Measurements from ENCODE around the gene CDK11B.
"Not testable (repeated sequence)": the region's sequence is repeated elsewhere in the genome, so short reads cannot be mapped to it uniquely, and the experiment has no call there.

CDK11B gene

DNA sequence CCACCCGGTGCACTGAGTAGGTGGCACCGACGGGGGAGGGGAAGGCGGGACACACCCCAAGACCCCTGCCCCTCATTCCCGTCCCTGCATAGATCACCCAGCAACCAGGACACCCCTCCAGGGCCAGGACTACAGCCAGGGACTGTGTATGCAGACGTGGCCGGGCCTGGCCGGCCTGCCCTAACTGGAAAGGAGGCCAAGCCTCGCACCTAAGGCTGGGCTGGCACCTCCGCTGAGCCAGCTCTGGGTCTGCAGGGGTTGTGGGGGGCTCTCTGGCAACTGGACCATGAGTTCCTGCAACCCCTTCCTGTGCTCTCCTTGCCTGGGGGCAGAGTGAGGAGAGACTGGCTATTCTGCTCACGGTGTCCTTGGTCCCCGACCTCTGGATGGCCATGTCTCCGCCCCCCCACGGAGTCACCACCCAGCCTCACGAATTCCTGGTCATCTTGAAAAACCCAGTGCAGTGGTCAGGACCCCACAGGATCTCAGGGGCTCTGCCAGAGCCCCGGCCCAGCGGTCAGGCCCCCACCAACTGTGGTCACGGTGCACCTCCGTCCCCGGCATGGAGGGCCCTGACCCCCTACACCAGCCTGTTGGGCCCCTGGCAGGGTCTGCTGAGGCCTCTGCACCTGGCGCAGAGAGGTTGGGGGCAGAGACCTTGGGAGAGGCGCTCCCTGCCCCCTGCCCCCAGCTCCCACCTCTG, 57.8 kb downstream of the CDK11B start:
- WGBS, 2 experiments (ENCODE audit: insufficient coverage in 2 of 2): 71 to 74% methylated on average over 18 of the region's 22 CpGs
- no peaks in the 10 kb centered on the region for H3K9me3 ChIP-seq (ENCODE audit: control insufficient read depth, low read length)
- no peak overlapping the region for H3K27ac ChIP-seq (ENCODE audit: low read depth, low read length, severe bottlenecking)
- peaks cover 3% of the 10 kb centered on the region for H3K4me1 ChIP-seq (ENCODE audit: control insufficient read depth, insufficient read depth, low read length, poor library complexity, severe bottlenecking)
- H3K4me3 ChIP-seq (ENCODE audit: extremely low read depth, insufficient read depth, low read length, poor library complexity, severe bottlenecking): no peak overlapping the region
- H3K36me3 ChIP-seq (ENCODE audit: control insufficient read depth, insufficient read depth, low read length): no peaks in the 10 kb centered on the region

DNA sequence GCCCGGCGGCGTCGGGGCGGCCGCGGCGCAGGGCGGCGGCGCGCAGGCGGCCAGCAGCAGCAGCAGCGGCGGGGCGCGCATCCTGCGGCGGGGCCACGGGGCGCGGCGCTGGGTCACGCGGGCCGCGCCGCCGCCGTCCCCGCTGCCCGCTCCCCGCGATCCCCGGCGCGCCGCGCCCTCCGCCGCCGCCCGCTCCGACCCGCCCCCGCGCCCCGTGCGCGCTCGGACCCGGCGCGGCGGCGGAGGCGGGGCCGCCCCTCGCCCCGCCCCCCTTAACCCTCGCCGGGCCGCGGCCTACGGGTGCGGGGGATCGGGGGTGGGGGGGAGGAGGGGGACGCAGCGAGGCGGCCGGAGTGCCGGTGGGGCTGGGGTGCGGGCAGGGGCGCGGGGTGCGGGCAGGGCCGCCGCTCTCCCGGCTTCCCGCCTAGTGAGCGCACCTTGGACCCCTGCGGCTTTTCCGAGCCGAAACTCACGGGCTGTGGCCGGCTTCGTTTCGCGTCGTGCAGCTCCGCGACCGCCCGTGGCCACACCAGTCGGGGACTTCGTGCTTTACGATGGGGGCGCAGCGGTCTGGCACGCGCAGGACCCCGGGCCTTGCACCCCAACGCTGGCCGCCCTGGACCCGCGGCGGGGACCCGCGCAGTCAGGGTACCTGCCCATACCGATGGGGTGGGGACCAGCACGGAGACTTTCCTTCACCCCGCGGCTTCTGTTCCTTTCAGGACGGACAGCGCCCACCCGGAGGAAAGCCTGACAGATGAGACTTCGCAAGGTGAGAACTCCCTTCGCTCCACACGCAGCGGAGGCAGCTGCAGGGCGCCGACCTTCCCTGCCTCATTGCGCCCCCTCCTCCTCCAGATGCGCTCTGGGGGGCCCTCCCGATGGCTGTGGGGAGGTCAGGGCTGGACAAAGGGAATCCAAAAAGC, 58.6 kb downstream of the CDK11B start, which contains the start of gene FNDC10:
Gene FNDC10 (minus strand): TSS at position 201 of the 926 bp plus-strand sequence. CDS start 120 bp downstream, at position 81.
- 3 to 5% methylated on average over 55 to 64 of the region's 125 CpGs for WGBS, 2 experiments (ENCODE audit: insufficient coverage in 2 of 2)
- H3K27ac ChIP-seq (ENCODE audit: low read depth, low read length, severe bottlenecking): no peak within 1 kb of the TSS
- no peaks in the 10 kb centered on the region for H3K36me3 ChIP-seq (ENCODE audit: control insufficient read depth, insufficient read depth, low read length)
- peak within 1 kb of the TSS; percentile 32 for H3K4me3 ChIP-seq (ENCODE audit: extremely low read depth, insufficient read depth, low read length, poor library complexity, severe bottlenecking)
- no peaks in the 10 kb centered on the region for H3K9me3 ChIP-seq (ENCODE audit: control insufficient read depth, low read length)
- H3K4me1 ChIP-seq (ENCODE audit: control insufficient read depth, insufficient read depth, low read length, poor library complexity, severe bottlenecking): peaks cover 3% of the 10 kb centered on the region

DNA sequence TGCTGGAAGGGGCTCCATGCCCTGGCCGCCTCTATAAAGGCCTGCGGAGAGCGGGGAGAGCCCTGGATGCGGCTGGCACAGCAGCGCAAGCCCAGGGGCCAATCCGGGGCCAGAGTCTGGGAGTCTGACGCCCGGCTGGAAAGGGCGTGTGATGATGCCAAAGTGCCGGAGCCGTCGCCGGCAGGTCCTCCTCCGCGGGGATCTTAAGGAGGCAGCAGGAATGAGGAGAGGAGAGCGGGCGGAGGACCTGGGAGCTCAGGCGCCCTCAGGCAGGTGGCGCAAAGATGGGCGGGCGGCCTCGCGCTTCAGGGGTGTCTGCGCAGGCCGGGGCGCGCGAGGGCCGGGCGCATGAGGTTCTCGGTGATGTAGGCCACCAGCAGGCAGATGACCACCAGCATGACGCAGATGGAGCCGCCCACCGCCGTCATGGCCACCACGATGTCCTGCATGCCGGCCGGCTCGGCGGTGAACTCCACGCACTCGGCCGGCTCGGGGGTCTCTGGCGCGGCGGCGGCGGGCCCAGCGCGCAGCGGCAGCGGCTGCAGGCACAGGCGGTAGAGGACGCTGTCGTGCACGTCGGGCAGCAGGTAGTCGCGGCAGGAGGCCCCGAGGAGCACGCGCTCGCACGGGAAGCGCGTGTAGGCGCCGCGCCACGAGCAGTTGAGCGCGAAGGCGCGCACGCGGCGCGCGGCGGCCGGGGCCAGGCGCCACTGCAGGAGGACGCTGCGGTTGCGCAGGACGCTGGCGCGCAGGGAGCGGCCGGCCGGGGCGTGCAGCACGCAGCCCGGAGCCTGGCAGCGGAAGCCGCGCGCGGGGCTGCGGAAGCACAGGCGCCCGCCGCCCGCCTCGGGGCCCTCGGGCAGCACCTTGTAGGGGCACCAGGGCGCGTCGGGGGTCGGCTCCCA, 59.5 kb downstream of the CDK11B start:
- Histone ChIP-seq H3K4me1 (ENCODE audit: control insufficient read depth, insufficient read depth, low read length, poor library complexity, severe bottlenecking) (peaks cover 3% of the 10 kb centered on the region), H3K9me3 (ENCODE audit: control insufficient read depth, low read length) (no peaks in the 10 kb centered on the region), H3K27ac (ENCODE audit: low read depth, low read length, severe bottlenecking) (no peak overlapping the region), H3K36me3 (ENCODE audit: control insufficient read depth, insufficient read depth, low read length) (no peaks in the 10 kb centered on the region), H3K4me3 (ENCODE audit: extremely low read depth, insufficient read depth, low read length, poor library complexity, severe bottlenecking) (peak overlapping the region; percentile 22)
- 21 to 25% methylated on average over 75 to 110 of the region's 111 CpGs for WGBS, 2 experiments (ENCODE audit: insufficient coverage in 2 of 2)

DNA sequence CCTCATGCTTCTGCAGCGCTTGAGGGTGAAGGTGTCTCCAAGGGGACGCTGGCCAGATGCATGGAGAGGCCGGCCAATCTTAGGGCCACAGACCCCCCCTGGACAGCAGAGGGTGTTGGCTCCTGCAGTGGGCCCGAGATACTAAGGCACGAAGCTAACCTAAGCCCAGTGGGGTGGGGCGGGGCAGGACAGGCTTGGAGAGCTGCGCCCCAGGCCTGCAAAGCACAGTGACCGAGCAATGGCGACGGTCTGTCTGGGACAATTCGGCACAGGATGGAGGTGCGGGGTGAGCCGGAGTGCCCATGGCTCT, 60.1 kb downstream of the CDK11B start:
- peaks cover 3% of the 10 kb centered on the region for H3K4me1 ChIP-seq (ENCODE audit: control insufficient read depth, insufficient read depth, low read length, poor library complexity, severe bottlenecking)
- H3K36me3 ChIP-seq (ENCODE audit: control insufficient read depth, insufficient read depth, low read length): no peaks in the 10 kb centered on the region
- H3K4me3 ChIP-seq (ENCODE audit: extremely low read depth, insufficient read depth, low read length, poor library complexity, severe bottlenecking): no peak overlapping the region
- no peaks in the 10 kb centered on the region for H3K9me3 ChIP-seq (ENCODE audit: control insufficient read depth, low read length)
- WGBS, 2 experiments (ENCODE audit: insufficient coverage in 2 of 2): 94 to 97% methylated on average over 12 to 13 of the region's 13 CpGs
- H3K27ac ChIP-seq (ENCODE audit: low read depth, low read length, severe bottlenecking): no peak overlapping the region

DNA sequence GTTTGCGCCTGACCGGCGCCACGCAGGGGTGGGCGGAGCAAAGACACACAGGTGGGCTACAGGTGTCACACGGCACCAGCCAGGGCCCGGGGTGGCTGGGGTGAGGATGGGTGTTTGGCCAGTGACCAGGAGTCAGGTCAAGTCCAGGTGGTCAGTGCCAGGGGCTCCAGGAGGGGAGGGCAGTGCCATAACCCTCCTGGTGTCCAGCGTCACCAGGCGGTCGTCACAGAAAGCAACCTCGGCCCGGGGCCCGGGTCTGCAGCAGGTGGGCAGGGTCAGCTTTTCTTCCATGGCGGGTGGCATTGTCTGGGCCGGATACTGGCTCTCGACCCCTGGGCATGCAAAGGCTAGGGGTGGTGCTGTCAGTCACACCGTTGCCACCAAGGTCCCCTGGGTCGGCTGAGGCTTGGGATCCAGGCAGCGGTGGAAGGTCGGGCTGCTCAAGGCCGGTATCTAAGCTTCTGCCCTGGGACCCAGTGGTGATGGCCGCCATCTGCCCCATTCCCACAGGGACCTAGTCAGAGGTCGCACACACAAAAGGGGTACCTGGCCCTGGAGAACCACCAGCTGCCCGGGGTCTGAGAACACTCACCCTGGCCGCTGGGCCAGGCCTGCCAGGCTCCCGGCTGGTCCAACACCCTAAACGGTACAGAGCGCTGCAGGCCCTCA, 60.6 kb downstream of the CDK11B start:
- 90 to 95% methylated on average over 22 to 28 of the region's 28 CpGs for WGBS, 2 experiments (ENCODE audit: insufficient coverage in 2 of 2)
- H3K9me3 ChIP-seq (ENCODE audit: control insufficient read depth, low read length): no peaks in the 10 kb centered on the region
- no peak overlapping the region for H3K27ac ChIP-seq (ENCODE audit: low read depth, low read length, severe bottlenecking)
- peaks cover 3% of the 10 kb centered on the region for H3K4me1 ChIP-seq (ENCODE audit: control insufficient read depth, insufficient read depth, low read length, poor library complexity, severe bottlenecking)
- H3K36me3 ChIP-seq (ENCODE audit: control insufficient read depth, insufficient read depth, low read length): no peaks in the 10 kb centered on the region
- no peak overlapping the region for H3K4me3 ChIP-seq (ENCODE audit: extremely low read depth, insufficient read depth, low read length, poor library complexity, severe bottlenecking)

DNA sequence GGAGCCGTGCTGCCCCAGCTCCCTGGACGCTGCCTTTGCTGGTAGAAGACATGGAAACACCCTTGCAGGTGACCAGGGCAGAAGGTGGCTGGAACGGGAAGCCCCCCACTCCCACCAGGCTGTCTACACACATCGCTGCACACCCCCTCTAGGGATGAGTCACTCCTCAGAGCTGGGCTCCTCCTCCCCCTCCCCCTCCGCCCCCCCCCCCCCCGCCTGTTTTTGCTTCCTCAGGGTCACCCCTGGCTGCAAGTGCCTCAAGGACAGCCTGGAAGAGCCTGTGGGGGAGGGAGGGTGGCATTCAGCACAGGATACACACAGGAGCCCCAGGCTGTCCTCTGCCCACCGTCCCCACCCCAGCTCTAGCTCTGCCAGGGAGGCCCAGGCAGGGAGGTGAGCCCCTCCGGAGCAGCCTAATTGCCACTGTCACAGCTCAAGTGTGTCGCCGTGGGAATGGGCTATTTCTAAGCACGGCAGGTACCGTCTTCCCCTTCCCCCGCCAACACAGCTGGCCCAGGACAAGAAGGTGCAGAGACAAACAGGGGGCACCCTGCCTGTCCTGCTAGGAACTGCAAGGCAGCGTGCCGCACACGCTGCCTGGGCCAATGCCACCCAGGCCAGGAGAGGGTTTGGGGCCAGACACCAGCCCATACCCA, 61.4 kb downstream of the CDK11B start:
- Histone ChIP-seq H3K4me1 (ENCODE audit: control insufficient read depth, insufficient read depth, low read length, poor library complexity, severe bottlenecking) (peaks cover 3% of the 10 kb centered on the region), H3K27ac (ENCODE audit: low read depth, low read length, severe bottlenecking) (no peak overlapping the region), H3K9me3 (ENCODE audit: control insufficient read depth, low read length) (no peaks in the 10 kb centered on the region), H3K36me3 (ENCODE audit: control insufficient read depth, insufficient read depth, low read length) (no peaks in the 10 kb centered on the region), H3K4me3 (ENCODE audit: extremely low read depth, insufficient read depth, low read length, poor library complexity, severe bottlenecking) (no peak overlapping the region)
- WGBS, 2 experiments (ENCODE audit: insufficient coverage in 2 of 2): 21 to 41% methylated on average over 8 to 12 of the region's 16 CpGs

DNA sequence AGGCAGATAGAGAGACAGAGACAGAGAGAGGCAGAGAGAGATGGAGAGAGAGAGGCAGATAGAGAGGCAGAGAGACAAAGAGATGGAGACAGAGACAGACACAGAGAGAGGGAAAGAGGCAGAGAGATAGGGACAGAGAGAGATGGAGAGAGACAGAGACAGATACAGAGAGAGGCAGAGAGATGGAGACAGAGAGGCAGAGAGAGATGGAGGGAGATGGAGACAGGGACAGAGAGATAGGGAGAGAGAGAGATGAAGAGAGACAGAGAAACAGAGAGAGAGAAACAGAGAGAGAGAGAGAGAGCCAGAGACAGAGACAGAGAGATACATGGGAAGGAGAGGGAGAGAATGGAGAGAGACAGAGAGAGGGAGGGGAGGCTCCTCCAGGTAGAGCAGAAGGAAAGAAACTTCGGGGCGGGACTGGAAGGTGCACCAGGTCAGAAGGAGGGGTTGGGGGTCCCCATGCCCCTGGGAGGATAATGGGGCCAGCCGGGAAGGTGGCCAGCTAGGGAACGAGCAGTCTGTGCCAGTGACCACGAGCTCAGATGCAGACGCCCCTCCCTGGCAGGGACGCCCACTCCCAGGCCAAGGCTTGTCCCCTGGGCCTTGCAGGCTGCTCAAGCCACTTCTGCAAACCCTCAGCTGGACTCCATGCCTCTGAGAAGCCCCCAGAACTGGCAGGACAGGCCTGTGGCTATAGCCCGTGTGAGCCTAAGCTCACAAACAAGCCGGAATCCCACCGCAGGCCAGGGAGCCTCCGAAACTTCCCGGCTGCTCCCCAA, 62.1 kb downstream of the CDK11B start:
- 42 to 55% methylated on average over 10 to 12 of the region's 12 CpGs for WGBS, 2 experiments (ENCODE audit: insufficient coverage in 2 of 2)
- Histone ChIP-seq H3K4me3 (ENCODE audit: extremely low read depth, insufficient read depth, low read length, poor library complexity, severe bottlenecking) (no peak overlapping the region), H3K36me3 (ENCODE audit: control insufficient read depth, insufficient read depth, low read length) (no peaks in the 10 kb centered on the region), H3K4me1 (ENCODE audit: control insufficient read depth, insufficient read depth, low read length, poor library complexity, severe bottlenecking) (peaks cover 3% of the 10 kb centered on the region), H3K9me3 (ENCODE audit: control insufficient read depth, low read length) (no peaks in the 10 kb centered on the region), H3K27ac (ENCODE audit: low read depth, low read length, severe bottlenecking) (no peak overlapping the region)

DNA sequence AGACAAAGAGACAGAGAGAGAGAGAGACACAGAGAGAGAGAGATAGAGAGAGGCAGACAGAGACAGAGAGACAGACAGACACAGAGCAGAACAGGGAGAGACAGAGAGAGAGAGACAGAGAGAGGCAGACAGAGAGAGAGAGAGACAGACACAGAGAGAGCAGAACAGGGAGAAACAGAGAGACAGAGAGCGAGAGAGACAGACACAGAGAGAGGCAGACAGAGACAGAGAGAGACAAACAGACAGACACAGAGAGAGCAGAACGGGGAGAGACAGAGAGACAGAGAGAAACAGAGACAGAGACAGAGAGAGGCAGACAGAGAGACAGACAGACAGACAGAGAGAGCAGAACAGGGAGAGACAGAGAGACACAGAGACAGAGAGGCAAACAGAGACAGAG, 63.5 kb downstream of the CDK11B start:
- H3K36me3 ChIP-seq (ENCODE audit: control insufficient read depth, insufficient read depth, low read length); H3K4me1 ChIP-seq (ENCODE audit: control insufficient read depth, insufficient read depth, low read length, poor library complexity, severe bottlenecking): not testable (repeated sequence)
- WGBS, 2 experiments (ENCODE audit: insufficient coverage in 2 of 2): 84 to 85% methylated on average over 2 of the region's 2 CpGs

DNA sequence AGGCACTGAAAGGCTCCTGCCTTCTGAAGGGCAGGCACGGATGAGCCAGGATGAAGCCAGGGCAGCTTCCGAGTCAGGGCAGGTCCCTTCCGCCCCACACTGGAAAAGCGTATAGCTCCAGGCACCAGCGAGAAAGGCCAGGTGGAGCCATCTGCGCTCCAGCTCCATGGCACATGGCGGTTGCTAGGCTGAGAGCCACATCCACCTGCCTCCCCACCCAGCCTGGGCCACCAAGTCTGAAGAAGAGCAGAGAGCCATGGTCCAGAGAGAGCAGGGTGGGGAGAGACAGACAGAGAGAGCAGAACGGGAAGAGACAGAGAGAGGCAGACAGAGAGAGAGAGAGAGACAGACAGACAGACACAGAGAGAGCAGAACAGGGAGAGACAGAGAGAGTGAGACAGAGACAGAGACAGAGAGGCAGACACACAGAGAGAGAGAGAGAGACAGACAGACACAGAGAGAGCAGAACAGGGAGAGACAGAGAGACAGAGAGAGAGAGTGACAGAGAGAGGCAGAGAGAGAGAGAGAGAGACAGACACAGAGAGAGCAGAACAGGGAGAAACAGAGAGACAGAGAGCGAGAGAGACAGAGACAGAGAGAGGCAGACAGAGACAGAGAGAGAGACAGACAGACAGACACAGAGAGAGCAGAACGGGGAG, 64.1 kb downstream of the CDK11B start:
- Histone ChIP-seq H3K9me3 (ENCODE audit: control insufficient read depth, low read length) (no peaks in the 10 kb centered on the region), H3K4me1 (ENCODE audit: control insufficient read depth, insufficient read depth, low read length, poor library complexity, severe bottlenecking) (peaks cover 3% of the 10 kb centered on the region), H3K36me3 (ENCODE audit: control insufficient read depth, insufficient read depth, low read length) (no peaks in the 10 kb centered on the region), H3K27ac (ENCODE audit: low read depth, low read length, severe bottlenecking) (no peak overlapping the region), H3K4me3 (ENCODE audit: extremely low read depth, insufficient read depth, low read length, poor library complexity, severe bottlenecking) (no peak overlapping the region)
- WGBS, 2 experiments (ENCODE audit: insufficient coverage in 2 of 2): 63 to 84% methylated on average over 6 to 10 of the region's 10 CpGs

More for the DNA sequence above, 63.5 kb downstream of the CDK11B start:
- not testable (repeated sequence) for H3K27ac ChIP-seq (ENCODE audit: low read depth, low read length, severe bottlenecking); H3K4me3 ChIP-seq (ENCODE audit: extremely low read depth, insufficient read depth, low read length, poor library complexity, severe bottlenecking); H3K9me3 ChIP-seq (ENCODE audit: control insufficient read depth, low read length)
